HPDE6-E6E7 (cell line): Measurements from ENCODE around the gene FGF19.
A peak's percentile ranks its signal among the peaks of the same experiment; 100 is the strongest.

Experiments used
- DNase-seq: peaks from one replicate; pipeline ENCODE4 v3.0.0; 2011; ENCODE audit warnings: missing footprints; ENCODE audit errors: extremely low spot score

Gene FGF19

GRCh38 chr11:69671734-69672465 is 31.9 kb downstream of the FGF19 start:
- no peak for DNase-seq

GRCh38 chr11:69670158-69670845 is 33.5 kb downstream of the FGF19 start:
- DNase-seq, result peak; percentile 80

GRCh38 chr11:69669486-69669885 is 34.3 kb downstream of the FGF19 start:
- DNase-seq, result no peak

GRCh38 chr11:69667619-69668604 is 35.9 kb downstream of the FGF19 start:
- no peak for DNase-seq

- DNase-seq, result no peak
Observed at GRCh38 chr11:69666752-69667536, 36.9 kb downstream of the FGF19 start.

- DNase-seq, result no peak
Observed at GRCh38 chr11:69666261-69666660, 37.6 kb downstream of the FGF19 start.

GRCh38 chr11:69665669-69666068 is 38.2 kb downstream of the FGF19 start:
- no peak for DNase-seq

- DNase-seq, result no peak
Observed at GRCh38 chr11:69664901-69665300, 38.9 kb downstream of the FGF19 start.

- DNase-seq, result no peak
Observed at GRCh38 chr11:69664103-69664775, 39.6 kb downstream of the FGF19 start.

GRCh38 chr11:69663326-69663725 is 40.5 kb downstream of the FGF19 start:
- DNase-seq, result no peak

- no peak for DNase-seq
Observed at GRCh38 chr11:69662806-69663205, 41.0 kb downstream of the FGF19 start.

- DNase-seq, result no peak
Observed at GRCh38 chr11:69662021-69662698, 41.7 kb downstream of the FGF19 start.

GRCh38 chr11:69661413-69661715 is 42.5 kb downstream of the FGF19 start:
- DNase-seq, result no peak

GRCh38 chr11:69660001-69660500 is 43.8 kb downstream of the FGF19 start:
- no peak for DNase-seq

GRCh38 chr11:69659591-69659990 is 44.2 kb downstream of the FGF19 start:
- DNase-seq, result no peak

GRCh38 chr11:69658626-69659450 is 45.0 kb downstream of the FGF19 start:
- DNase-seq, result no peak

- no peak for DNase-seq
Observed at GRCh38 chr11:69657911-69658625, 45.8 kb downstream of the FGF19 start.

GRCh38 chr11:69657456-69657910 is 46.3 kb downstream of the FGF19 start:
- no peak for DNase-seq
